Measurements from ENCODE around the gene LYPLAL1. TPM values are rescaled to one million over a fixed set of nuclear protein-coding genes. Genes with fewer than 3 reads are reported as not detected.
"Not testable (repeated sequence)": the region's sequence is repeated elsewhere in the genome, so short reads cannot be mapped to it uniquely, and the experiment has no call there.

LYPLAL1 gene
- total RNA-seq, 1 experiment from 2014 or later = 57.6 TPM

DNA sequence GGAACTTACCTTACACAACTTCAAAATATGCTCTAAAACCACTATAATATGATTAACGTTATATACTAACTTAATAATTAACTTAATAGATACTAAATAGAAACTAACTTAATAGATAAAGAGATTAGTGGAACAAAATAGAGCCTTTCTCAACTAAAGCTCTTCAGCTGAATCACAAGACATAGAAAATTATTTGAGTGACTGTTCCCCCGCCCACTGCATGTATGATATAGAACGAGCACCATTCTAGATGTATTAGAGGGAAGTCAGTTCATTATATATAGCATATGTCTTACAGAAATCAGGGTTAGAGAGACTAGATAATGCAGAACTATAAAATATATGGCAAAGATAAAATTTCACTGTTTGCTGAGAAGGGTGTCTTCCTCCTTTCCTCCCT lies 16.3 kb downstream of the LYPLAL1 start:
- no peak for DNase-seq
- H3K4me1 Mint-ChIP-seq (ENCODE audit: low read depth, unreplicated experiment) = peaks cover 55% of the 10 kb centered on the region
- no peak overlapping the region for H3K4me3 Mint-ChIP-seq (ENCODE audit: low read depth, unreplicated experiment)
- peaks cover 9% of the 10 kb centered on the region for H3K36me3 Mint-ChIP-seq (ENCODE audit: insufficient read depth, unreplicated experiment)
- peaks cover 3% of the 10 kb centered on the region for H3K9me3 Mint-ChIP-seq (ENCODE audit: low read depth, unreplicated experiment)
- H3K27me3 Mint-ChIP-seq (ENCODE audit: unreplicated experiment) = no peaks in the 10 kb centered on the region
- H3K27ac Mint-ChIP-seq (ENCODE audit: unreplicated experiment) = no peak overlapping the region
- intact Hi-C loops (cut with micrococcal nuclease; ENCODE audit: unreplicated experiment) = loop anchor here (5.0 to 10.0 kb wide), 2 partner anchors 315 to 853 kb away; no protein-coding TSS in a partner anchor
- CTCF ChIA-PET = interaction anchor here (0.9 to 1.1 kb wide), 2 partner anchors 10 to 22 kb away, joined by 3 read pairs; no protein-coding TSS in a partner anchor
- no TSS peak for BruUV-seq (replicated peaks)
- TF ChIP-seq, protein P1, sequence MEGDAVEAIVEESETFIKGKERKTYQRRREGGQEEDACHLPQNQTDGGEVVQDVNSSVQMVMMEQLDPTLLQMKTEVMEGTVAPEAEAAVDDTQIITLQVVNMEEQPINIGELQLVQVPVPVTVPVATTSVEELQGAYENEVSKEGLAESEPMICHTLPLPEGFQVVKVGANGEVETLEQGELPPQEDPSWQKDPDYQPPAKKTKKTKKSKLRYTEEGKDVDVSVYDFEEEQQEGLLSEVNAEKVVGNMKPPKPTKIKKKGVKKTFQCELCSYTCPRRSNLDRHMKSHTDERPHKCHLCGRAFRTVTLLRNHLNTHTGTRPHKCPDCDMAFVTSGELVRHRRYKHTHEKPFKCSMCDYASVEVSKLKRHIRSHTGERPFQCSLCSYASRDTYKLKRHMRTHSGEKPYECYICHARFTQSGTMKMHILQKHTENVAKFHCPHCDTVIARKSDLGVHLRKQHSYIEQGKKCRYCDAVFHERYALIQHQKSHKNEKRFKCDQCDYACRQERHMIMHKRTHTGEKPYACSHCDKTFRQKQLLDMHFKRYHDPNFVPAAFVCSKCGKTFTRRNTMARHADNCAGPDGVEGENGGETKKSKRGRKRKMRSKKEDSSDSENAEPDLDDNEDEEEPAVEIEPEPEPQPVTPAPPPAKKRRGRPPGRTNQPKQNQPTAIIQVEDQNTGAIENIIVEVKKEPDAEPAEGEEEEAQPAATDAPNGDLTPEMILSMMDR (IDR thresholded peaks at IDR 0.05; ENCODE audit: unreplicated experiment) = no peak

DNA sequence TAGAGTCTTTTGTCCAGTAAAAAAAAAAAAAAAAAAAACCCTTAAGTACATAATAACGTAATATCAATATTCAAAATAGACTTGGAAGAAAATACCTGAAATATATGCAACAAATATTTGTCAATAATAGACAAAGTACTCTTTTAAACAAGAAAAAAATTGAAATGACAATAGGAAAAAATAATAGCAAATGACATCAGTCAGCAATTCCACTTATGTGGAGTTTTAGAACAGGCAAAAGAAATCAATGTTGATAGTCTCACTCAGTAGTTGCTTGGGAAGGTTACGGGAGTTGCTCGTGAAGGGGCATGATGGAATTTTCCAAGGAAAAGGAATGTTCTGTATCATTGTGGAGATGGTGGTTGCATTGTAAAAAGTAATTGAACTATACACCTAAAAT lies 16.9 kb downstream of the LYPLAL1 start:
- CTCF ChIA-PET = no interaction called here
- Mint-ChIP-seq H3K4me3 (ENCODE audit: low read depth, unreplicated experiment) (no peak overlapping the region), H3K27ac (ENCODE audit: unreplicated experiment) (no peak overlapping the region)

DNA sequence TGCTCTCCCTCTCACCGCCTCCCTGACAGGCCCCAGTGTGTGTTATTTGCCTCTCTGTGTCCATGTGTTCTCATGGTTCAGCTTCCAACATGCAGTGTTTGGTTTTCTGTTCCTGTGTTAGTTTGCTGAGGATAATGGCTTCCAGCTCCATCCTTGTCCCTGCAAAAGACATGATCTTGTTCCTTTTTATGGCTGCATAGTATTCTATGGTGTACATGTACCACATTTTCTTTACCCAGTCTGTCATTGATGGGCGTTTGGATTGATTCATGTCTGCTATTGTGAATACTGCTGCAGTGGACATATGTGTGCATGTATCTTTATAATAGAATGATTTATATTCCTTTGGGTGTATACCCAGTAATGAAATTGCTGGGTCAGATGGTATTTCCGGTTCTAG lies 22.2 kb downstream of the LYPLAL1 start:
- H3K4me3 Mint-ChIP-seq (ENCODE audit: low read depth, unreplicated experiment); H3K27ac Mint-ChIP-seq (ENCODE audit: unreplicated experiment); CTCF ChIA-PET; BruUV-seq (replicated peaks); H3K27me3 Mint-ChIP-seq (ENCODE audit: unreplicated experiment); H3K9me3 Mint-ChIP-seq (ENCODE audit: low read depth, unreplicated experiment); intact Hi-C loops (cut with micrococcal nuclease; ENCODE audit: unreplicated experiment); DNase-seq; H3K4me1 Mint-ChIP-seq (ENCODE audit: low read depth, unreplicated experiment): not testable (repeated sequence)
- peaks cover 19% of the 10 kb centered on the region for H3K36me3 Mint-ChIP-seq (ENCODE audit: insufficient read depth, unreplicated experiment)

More for the DNA sequence above, 16.9 kb downstream of the LYPLAL1 start:
- Mint-ChIP-seq H3K36me3 (ENCODE audit: insufficient read depth, unreplicated experiment) (peaks cover 9% of the 10 kb centered on the region), H3K27me3 (ENCODE audit: unreplicated experiment) (no peaks in the 10 kb centered on the region), H3K4me1 (ENCODE audit: low read depth, unreplicated experiment) (peaks cover 50% of the 10 kb centered on the region), H3K9me3 (ENCODE audit: low read depth, unreplicated experiment) (peaks cover under 1% of the 10 kb centered on the region)
- TF ChIP-seq, protein P1 (IDR thresholded peaks at IDR 0.05; ENCODE audit: unreplicated experiment) = no peak
- no peak for DNase-seq
- no TSS peak for BruUV-seq (replicated peaks)
- intact Hi-C loops (cut with micrococcal nuclease; ENCODE audit: unreplicated experiment) = no loop called here

DNA sequence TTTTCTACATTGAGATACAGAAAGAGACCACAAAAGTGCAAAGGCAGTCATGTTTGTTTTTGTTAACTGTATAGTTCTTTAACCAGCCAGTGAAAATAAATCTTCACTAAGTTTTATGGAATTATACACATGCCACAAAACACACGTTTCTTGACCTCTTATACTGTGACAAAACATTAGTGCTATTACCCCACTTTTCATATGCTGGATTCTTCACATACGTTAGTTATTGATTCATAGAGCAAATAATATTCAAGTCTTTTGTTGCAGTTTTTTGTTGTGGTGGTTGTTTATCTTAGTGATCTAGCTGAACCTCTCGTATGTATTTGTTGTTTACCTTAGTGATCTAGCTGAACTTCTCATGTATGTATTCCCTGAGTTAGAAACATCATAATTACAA lies 28.0 kb downstream of the LYPLAL1 start:
- Mint-ChIP-seq H3K27ac (ENCODE audit: unreplicated experiment) (no peak overlapping the region), H3K4me1 (ENCODE audit: low read depth, unreplicated experiment) (no peaks in the 10 kb centered on the region), H3K9me3 (ENCODE audit: low read depth, unreplicated experiment) (no peaks in the 10 kb centered on the region), H3K27me3 (ENCODE audit: unreplicated experiment) (no peaks in the 10 kb centered on the region), H3K4me3 (ENCODE audit: low read depth, unreplicated experiment) (no peak overlapping the region), H3K36me3 (ENCODE audit: insufficient read depth, unreplicated experiment) (peaks cover 7% of the 10 kb centered on the region)
- no peak for DNase-seq
- intact Hi-C loops (cut with micrococcal nuclease; ENCODE audit: unreplicated experiment) = loop anchor here (2.0 to 10.0 kb wide), 4 partner anchors 213 to 611 kb away; no protein-coding TSS in a partner anchor
- BruUV-seq (replicated peaks) = no TSS peak
- CTCF ChIA-PET = no interaction called here
- TF ChIP-seq, protein P1 (IDR thresholded peaks at IDR 0.05; ENCODE audit: unreplicated experiment) = no peak

DNA sequence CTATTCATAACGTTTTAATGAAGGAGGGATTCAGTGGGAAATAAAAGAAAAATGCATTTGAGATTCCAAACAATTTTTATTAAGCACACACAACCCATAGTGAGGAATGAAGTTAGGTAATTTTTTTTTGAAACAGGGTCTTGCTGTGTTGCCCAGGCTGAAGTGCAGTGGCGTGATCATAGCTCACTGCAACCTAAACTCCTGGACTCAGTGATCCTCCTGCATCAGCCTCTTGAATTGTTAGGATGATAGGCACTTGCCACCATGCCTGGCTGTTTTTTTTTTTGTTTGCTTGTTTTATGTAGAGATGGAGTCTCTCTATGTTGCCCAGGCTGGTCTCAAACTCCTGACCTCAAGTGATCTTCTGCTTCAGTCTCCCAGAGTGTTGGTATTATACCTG lies 28.9 kb downstream of the LYPLAL1 start:
- H3K27me3 Mint-ChIP-seq (ENCODE audit: unreplicated experiment) = no peaks in the 10 kb centered on the region
- H3K9me3 Mint-ChIP-seq (ENCODE audit: low read depth, unreplicated experiment) = no peaks in the 10 kb centered on the region
- H3K4me1 Mint-ChIP-seq (ENCODE audit: low read depth, unreplicated experiment) = peaks cover 2% of the 10 kb centered on the region
- no peak for DNase-seq
- BruUV-seq (replicated peaks) = no TSS peak
- H3K36me3 Mint-ChIP-seq (ENCODE audit: insufficient read depth, unreplicated experiment) = no peaks in the 10 kb centered on the region
- CTCF ChIA-PET = no interaction called here
- intact Hi-C loops (cut with micrococcal nuclease; ENCODE audit: unreplicated experiment) = loop anchor here (2.0 to 10.0 kb wide), 4 partner anchors 212 to 610 kb away; no protein-coding TSS in a partner anchor
- TF ChIP-seq, protein P1 (IDR thresholded peaks at IDR 0.05; ENCODE audit: unreplicated experiment) = no peak
- H3K4me3 Mint-ChIP-seq (ENCODE audit: low read depth, unreplicated experiment) = no peak overlapping the region
- H3K27ac Mint-ChIP-seq (ENCODE audit: unreplicated experiment) = no peak overlapping the region

Data from Calu3 (cell line).